ENCODE data around the gene PRKD1.

GRCh38 chr14:29629839-29630238 is 297.8 kb downstream of the PRKD1 start:
- TF ChIP-seq CTCF (IDR thresholded peaks at IDR 0.05), result no peak
- no peak for TF ChIP-seq POLR2A (IDR thresholded peaks at IDR 0.05)
